GM12873 (cell line): ENCODE measurements around the gene GZMB.

Source experiments
- TF ChIP-seq, protein P1 (sequence below): IDR thresholded peaks from 2 replicates; pipeline ENCODE4 v1.5.1; 2012; ENCODE audit warnings: low read depth, mild to moderate bottlenecking, moderate library complexity, low read length, control low read depth; ENCODE audit not compliant: insufficient read depth; ENCODE audit errors: missing control alignments

The GZMB gene

GRCh38 chr14:24673534-24674203, 39.7 kb upstream of the GZMB start:
- TF ChIP-seq, protein P1, sequence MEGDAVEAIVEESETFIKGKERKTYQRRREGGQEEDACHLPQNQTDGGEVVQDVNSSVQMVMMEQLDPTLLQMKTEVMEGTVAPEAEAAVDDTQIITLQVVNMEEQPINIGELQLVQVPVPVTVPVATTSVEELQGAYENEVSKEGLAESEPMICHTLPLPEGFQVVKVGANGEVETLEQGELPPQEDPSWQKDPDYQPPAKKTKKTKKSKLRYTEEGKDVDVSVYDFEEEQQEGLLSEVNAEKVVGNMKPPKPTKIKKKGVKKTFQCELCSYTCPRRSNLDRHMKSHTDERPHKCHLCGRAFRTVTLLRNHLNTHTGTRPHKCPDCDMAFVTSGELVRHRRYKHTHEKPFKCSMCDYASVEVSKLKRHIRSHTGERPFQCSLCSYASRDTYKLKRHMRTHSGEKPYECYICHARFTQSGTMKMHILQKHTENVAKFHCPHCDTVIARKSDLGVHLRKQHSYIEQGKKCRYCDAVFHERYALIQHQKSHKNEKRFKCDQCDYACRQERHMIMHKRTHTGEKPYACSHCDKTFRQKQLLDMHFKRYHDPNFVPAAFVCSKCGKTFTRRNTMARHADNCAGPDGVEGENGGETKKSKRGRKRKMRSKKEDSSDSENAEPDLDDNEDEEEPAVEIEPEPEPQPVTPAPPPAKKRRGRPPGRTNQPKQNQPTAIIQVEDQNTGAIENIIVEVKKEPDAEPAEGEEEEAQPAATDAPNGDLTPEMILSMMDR: no peak

DNA sequence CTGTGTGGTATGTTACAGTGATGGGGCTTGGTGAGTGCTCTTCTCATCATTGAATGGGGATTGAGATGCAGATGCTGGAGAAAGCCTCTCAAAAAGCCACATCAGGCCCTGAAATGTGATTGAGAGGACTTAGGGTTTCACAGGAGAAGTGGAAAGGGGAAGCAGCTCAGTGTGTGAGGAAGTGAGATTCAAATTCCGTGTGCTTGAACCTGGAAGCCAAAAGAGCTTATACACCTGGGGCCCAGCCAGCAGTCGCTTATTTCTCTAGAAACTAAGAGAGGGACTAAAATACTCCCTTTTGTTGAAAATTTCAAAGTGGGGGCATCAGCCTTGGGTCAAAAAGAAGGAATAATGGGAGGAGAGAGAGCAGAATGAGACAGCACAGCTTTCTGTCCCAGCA, 39.1 kb upstream of the GZMB start:
- TF ChIP-seq, protein P1: no peak

- TF ChIP-seq, protein P1: no peak
Observed at GRCh38 chr14:24670594-24670993, 36.6 kb upstream of the GZMB start.

- TF ChIP-seq, protein P1: no peak
Observed at GRCh38 chr14:24669651-24670050, 35.7 kb upstream of the GZMB start.

DNA sequence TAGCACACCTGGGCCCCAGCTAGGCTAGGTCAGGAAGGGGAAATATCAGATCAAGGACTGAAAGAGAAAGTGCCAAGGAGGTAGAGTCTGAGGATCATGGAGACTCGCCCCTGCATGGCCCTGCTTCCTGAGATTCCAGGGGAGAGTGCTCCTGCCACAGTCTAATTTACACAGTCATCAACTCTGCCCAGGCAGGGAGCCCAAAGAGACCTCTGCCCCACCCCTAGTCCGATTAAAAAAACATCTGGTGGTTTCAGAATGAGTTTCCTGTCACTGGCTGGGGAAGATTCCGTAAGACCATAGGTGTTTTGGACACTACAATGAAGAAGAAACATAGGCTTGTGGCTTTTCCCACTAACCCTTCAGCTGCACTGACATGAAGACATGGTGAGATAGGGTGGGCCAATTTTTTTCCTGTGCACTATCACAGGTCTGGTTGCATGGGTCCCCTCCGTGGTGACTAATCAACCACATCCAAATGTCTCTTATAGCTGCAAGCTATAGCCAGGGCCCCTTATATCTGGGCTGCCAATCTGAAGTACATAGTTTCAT, 31.5 kb upstream of the GZMB start:
- TF ChIP-seq, protein P1: no peak

DNA sequence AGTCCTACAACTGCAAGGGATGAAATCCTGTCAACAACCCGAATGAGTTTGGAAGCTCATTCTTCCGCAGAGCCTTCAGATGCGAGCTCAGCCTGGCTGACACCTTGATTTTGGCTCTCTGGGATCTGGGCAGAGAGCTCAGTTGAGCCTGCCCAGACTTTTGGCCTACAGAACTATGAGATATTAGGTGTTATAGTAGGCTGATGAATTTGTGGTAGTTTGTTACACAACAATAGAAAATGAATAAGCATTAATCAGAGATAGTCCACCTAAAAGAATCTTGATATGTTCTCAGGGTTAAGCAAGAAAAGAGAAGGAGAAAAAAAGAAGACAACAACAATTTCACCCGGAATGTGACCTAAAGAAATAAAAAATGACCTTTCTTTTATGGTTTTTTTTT, 30.4 kb upstream of the GZMB start:
- TF ChIP-seq, protein P1: no peak

GRCh38 chr14:24662753-24663152, 28.8 kb upstream of the GZMB start:
- TF ChIP-seq, protein P1: no peak
